ENCODE results near the gene TFB1M.
"Not testable (repeated sequence)": the region's sequence is repeated elsewhere in the genome, so short reads cannot be mapped to it uniquely, and the experiment has no call there.

TFB1M gene

GRCh38 chr6:155314092-155314772, at the start of gene TFB1M:
Gene TFB1M (minus strand): TSS chr6:155314484. CDS start chr6:155314428, 56 bp downstream.
- DNase-seq, result peak; percentile 87 to 98

- DNase-seq, result not testable (repeated sequence)
Measured at GRCh38 chr6:155364021-155364420, 49.7 kb upstream of the TFB1M start.

GRCh38 chr6:155362968-155363632, 48.8 kb upstream of the TFB1M start:
- DNase-seq, result not testable (repeated sequence)

- DNase-seq, result no peak
Measured at GRCh38 chr6:155354167-155354566, 39.9 kb upstream of the TFB1M start.

GRCh38 chr6:155352811-155353210, 38.5 kb upstream of the TFB1M start:
- no peak for DNase-seq

GRCh38 chr6:155352130-155352420, 37.8 kb upstream of the TFB1M start:
- no peak for DNase-seq

- DNase-seq, result no peak
Measured at GRCh38 chr6:155351273-155352129, 37.2 kb upstream of the TFB1M start.

- no peak for DNase-seq
Measured at GRCh38 chr6:155349956-155350355, 35.7 kb upstream of the TFB1M start.

- DNase-seq, result no peak
Measured at GRCh38 chr6:155349129-155349528, 34.8 kb upstream of the TFB1M start.

GRCh38 chr6:155347800-155348199, 33.5 kb upstream of the TFB1M start:
- DNase-seq, result no peak

- no peak for DNase-seq
Measured at GRCh38 chr6:155346957-155347356, 32.7 kb upstream of the TFB1M start.

GRCh38 chr6:155344341-155345006, 30.2 kb upstream of the TFB1M start:
- no peak for DNase-seq

GRCh38 chr6:155341130-155341828, 27.0 kb upstream of the TFB1M start:
- no peak for DNase-seq

- DNase-seq, result no peak
Measured at GRCh38 chr6:155340464-155341129, 26.3 kb upstream of the TFB1M start.

GRCh38 chr6:155339929-155340328, 25.6 kb upstream of the TFB1M start:
- not testable (repeated sequence) for DNase-seq

GRCh38 chr6:155338237-155338636, 24.0 kb upstream of the TFB1M start:
- DNase-seq, result not testable (repeated sequence)

GRCh38 chr6:155335265-155335664, 21.0 kb upstream of the TFB1M start:
- no peak for DNase-seq

GRCh38 chr6:155334073-155334472, 19.8 kb upstream of the TFB1M start:
- not testable (repeated sequence) for DNase-seq

GRCh38 chr6:155333414-155333813, 19.1 kb upstream of the TFB1M start:
- no peak for DNase-seq

GRCh38 chr6:155330922-155331321, 16.6 kb upstream of the TFB1M start:
- DNase-seq, result no peak

GRCh38 chr6:155330133-155330734, 15.9 kb upstream of the TFB1M start:
- no peak for DNase-seq
